Parathyroid adenoma (tissue), 2 donors: ENCODE results near the gene S1PR3.

ENCODE experiments used
- H2AFZ ChIP-seq: fragments of 300-600 bp; sonication (generic); one replicate; pipeline ENCODE4 v1.7.0; 2017; ENCODE audit warnings: antibody characterized with exemption, mild to moderate bottlenecking
- H3K27ac ChIP-seq: fragments of 300-600 bp; sonication (generic); one replicate; pipeline ENCODE4 v1.7.0; 2017
- H3K27me3 ChIP-seq: fragments of 300-600 bp; sonication (generic); one replicate; pipeline ENCODE4 v1.7.0; 2017; ENCODE audit warnings: low read length; ENCODE audit not compliant: control insufficient read depth, insufficient read depth
- H3K36me3 ChIP-seq: fragments of 300-600 bp; sonication (generic); one replicate; pipeline ENCODE4 v1.7.0; 2017; ENCODE audit warnings: low read length; ENCODE audit not compliant: control insufficient read depth, insufficient read depth
- H3K4me1 ChIP-seq: fragments of 300-600 bp; sonication (generic); one replicate; pipeline ENCODE4 v1.7.0; 2017; ENCODE audit warnings: control low read depth
- H3K4me2 ChIP-seq: fragments of 300-600 bp; sonication (generic); one replicate; pipeline ENCODE4 v1.7.0; 2017; ENCODE audit warnings: low read length
- H3K4me3 ChIP-seq: fragments of 300-600 bp; sonication (generic); one replicate; pipeline ENCODE4 v1.7.0; 2017; ENCODE audit warnings: low read depth, low read length
- H3K79me2 ChIP-seq: fragments of 300-600 bp; sonication (generic); one replicate; pipeline ENCODE4 v1.7.0; 2017; ENCODE audit warnings: control low read depth
- H3K9ac ChIP-seq: fragments of 300-600 bp; sonication (generic); one replicate; pipeline ENCODE4 v1.7.0; 2017; ENCODE audit warnings: mild to moderate bottlenecking
- H3K9me3 ChIP-seq: fragments of 300-600 bp; sonication (generic); one replicate; pipeline ENCODE4 v1.7.0; 2017; ENCODE audit warnings: low read length; ENCODE audit not compliant: control insufficient read depth
- CTCF ChIP-seq: fragments of 300-600 bp; sonication (generic); IDR thresholded peaks from one replicate; pipeline ENCODE4 v1.7.0; 2017; ENCODE audit warnings: antibody characterized with exemption, mild to moderate bottlenecking
- donor health status: primary hyperparathyroidism.

The S1PR3 gene

DNA sequence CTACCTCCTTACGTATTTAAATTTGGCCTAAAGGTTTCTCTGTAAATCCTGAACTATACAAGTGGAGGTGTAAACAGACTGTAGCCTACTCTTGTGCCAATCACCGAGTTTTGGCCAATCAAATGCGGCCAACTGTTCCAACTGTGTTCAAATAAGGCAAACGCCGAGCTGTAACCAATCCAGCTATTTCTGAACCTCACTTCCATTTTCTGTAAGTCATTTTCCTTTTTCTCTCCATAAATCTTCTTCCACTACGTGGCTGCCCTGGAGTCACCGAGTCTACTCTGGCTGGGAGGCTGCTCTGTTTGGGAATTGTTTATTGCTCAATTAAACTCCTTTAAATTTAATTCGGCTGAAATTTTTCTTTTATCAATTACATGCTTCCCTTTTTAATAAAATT is 58.4 kb downstream of the S1PR3 start:
- H3K79me2 ChIP-seq, result no peaks in the 10 kb centered on the region
- no peak overlapping the region for H3K9ac ChIP-seq
- H3K27me3 ChIP-seq, result no peaks in the 10 kb centered on the region
- H3K4me2 ChIP-seq, result no peak overlapping the region
- H2AFZ ChIP-seq, result no peak overlapping the region
- no peaks in the 10 kb centered on the region for H3K4me1 ChIP-seq
- no peak overlapping the region for H3K27ac ChIP-seq
- H3K9me3 ChIP-seq, result no peaks in the 10 kb centered on the region
- no peaks in the 10 kb centered on the region for H3K36me3 ChIP-seq
- no peak overlapping the region for H3K4me3 ChIP-seq
- TF ChIP-seq CTCF, result no peak

DNA sequence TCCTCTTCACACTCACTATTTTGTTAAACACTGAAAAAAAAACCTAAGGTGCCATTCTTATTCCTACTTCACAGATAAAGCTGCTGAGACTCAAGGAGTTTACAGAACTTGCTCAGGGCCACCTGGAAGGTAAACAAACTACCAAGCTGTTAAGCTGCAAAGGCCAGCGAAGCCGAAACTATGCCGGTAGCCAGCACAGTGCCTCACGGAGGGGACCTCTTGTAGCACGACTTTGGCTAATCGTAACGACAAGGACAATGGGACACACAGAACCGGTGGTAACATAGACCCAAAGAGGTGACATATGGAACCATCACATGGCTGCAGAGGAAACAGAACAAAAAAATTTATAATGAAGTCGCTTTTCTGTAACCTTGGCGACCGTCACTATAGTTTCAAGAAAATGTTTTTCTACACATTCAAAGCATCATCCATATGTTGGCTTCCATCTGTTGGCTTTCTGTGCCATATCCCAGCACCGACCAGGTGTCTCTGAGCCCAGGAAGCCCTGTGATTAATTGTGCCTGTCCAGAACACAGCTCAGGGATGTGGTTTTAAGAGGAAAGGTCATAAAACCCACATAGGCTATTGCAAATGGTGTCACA is 60.3 kb downstream of the S1PR3 start:
- TF ChIP-seq CTCF, result no peak

GRCh38 chr9:89052470-89053097 is 61.3 kb downstream of the S1PR3 start:
- Histone ChIP-seq H3K4me3 (no peak overlapping the region), H3K9me3 (no peaks in the 10 kb centered on the region), H3K27ac (no peak overlapping the region), H3K4me2 (no peak overlapping the region), H3K27me3 (no peaks in the 10 kb centered on the region), H3K9ac (no peak overlapping the region), H3K79me2 (no peaks in the 10 kb centered on the region), H2AFZ (no peak overlapping the region), H3K4me1 (no peaks in the 10 kb centered on the region), H3K36me3 (no peaks in the 10 kb centered on the region)
- TF ChIP-seq CTCF, result no peak

More for the DNA sequence above, 60.3 kb downstream of the S1PR3 start:
- Histone ChIP-seq H3K4me2 (no peak overlapping the region), H3K36me3 (no peaks in the 10 kb centered on the region), H3K27me3 (no peaks in the 10 kb centered on the region), H3K9ac (no peak overlapping the region), H3K4me3 (no peak overlapping the region), H3K4me1 (no peaks in the 10 kb centered on the region), H3K79me2 (no peaks in the 10 kb centered on the region), H3K27ac (no peak overlapping the region), H2AFZ (no peak overlapping the region), H3K9me3 (no peaks in the 10 kb centered on the region)

- Histone ChIP-seq H3K4me1 (no peaks in the 10 kb centered on the region), H3K27me3 (no peaks in the 10 kb centered on the region), H2AFZ (no peak overlapping the region), H3K4me2 (no peak overlapping the region), H3K9ac (no peak overlapping the region), H3K9me3 (no peaks in the 10 kb centered on the region), H3K27ac (no peak overlapping the region), H3K4me3 (no peak overlapping the region), H3K79me2 (no peaks in the 10 kb centered on the region), H3K36me3 (no peaks in the 10 kb centered on the region)
- TF ChIP-seq CTCF, result no peak
Measured at GRCh38 chr9:89053301-89053700, 62.0 kb downstream of the S1PR3 start.
